H1 (cell line): ENCODE measurements around the gene SARNP. TPM values are rescaled to one million over a fixed set of nuclear protein-coding genes. Genes with fewer than 3 reads are reported as not detected.
A peak's percentile ranks its signal among the peaks of the same experiment; 100 is the strongest.

Experiments used
- BACH1 ChIP-seq: IDR thresholded peaks from 2 replicates; pipeline ENCODE4 v1.6.1; 2012; ENCODE audit warnings: low read length, improper control_type of control experiment
- BRCA1 ChIP-seq: IDR thresholded peaks from 2 replicates; pipeline ENCODE4 v1.6.1; 2012; ENCODE audit warnings: low read depth, low read length, improper control_type of control experiment
- CBX5 ChIP-seq: fragments of 300-800, 300-1000 bp; sonication (generic); IDR thresholded peaks from 2 replicates; pipeline ENCODE4 v1.7.1; 2016; ENCODE audit warnings: antibody characterized with exemption, low read length, low read depth
- CHD2 ChIP-seq: IDR thresholded peaks from 2 replicates; pipeline ENCODE4 v1.6.1; 2012; ENCODE audit warnings: low read length, improper control_type of control experiment
- CREB1 ChIP-seq: IDR thresholded peaks from 2 replicates; pipeline ENCODE4 v1.6.1; 2012; ENCODE audit warnings: inconsistent platforms
- E2F6 ChIP-seq: IDR thresholded peaks from 2 replicates; pipeline ENCODE4 v1.6.1; 2012; ENCODE audit warnings: inconsistent platforms
- HDAC2 ChIP-seq, 2 experiments: fragments of 300-600 bp in 1 of 2; sonication (generic) in 1 of 2; IDR thresholded peaks; 2 replicates each; pipeline ENCODE4 v1.6.1; 2011 to 2012; ENCODE audit warnings: low read depth in 2 of 2, low read length in 2 of 2, mild to moderate bottlenecking in 2 of 2, moderate library complexity in 2 of 2, borderline replicate concordance in 1 of 2, inconsistent platforms in 1 of 2
- JUN ChIP-seq: IDR thresholded peaks from 2 replicates; pipeline ENCODE4 v1.6.1; 2011; ENCODE audit warnings: low read depth, mild to moderate bottlenecking, improper control_type of control experiment, low read length
- KDM5A ChIP-seq: fragments of 200-600 bp; IDR thresholded peaks from 2 replicates; pipeline ENCODE4 v1.7.1; 2012; ENCODE audit warnings: mild to moderate bottlenecking, low read length, inconsistent platforms, mixed read lengths
- MAFK ChIP-seq: IDR thresholded peaks from 2 replicates; pipeline ENCODE4 v1.6.1; 2012; ENCODE audit warnings: low read depth, mild to moderate bottlenecking, improper control_type of control experiment, low read length
- NANOG ChIP-seq: IDR thresholded peaks from 2 replicates; pipeline ENCODE4 v1.6.1; 2011; ENCODE audit warnings: low read length, low read depth, mild to moderate bottlenecking, inconsistent platforms; ENCODE audit not compliant: insufficient read depth, poor library complexity, severe bottlenecking
- PHF8 ChIP-seq: fragments of 200-600 bp; sonication (generic); conservative IDR thresholded peaks from 2 replicates; pipeline ENCODE4 v1.7.1; 2012; ENCODE audit warnings: low read depth, mild to moderate bottlenecking, inconsistent platforms, low read length, moderate library complexity
- POU5F1 ChIP-seq: IDR thresholded peaks from 2 replicates; pipeline ENCODE4 v1.6.1; 2011; ENCODE audit warnings: low read depth, mild to moderate bottlenecking, low read length, moderate library complexity
- RFX5 ChIP-seq: IDR thresholded peaks from 2 replicates; pipeline ENCODE4 v1.6.1; 2011; ENCODE audit warnings: low read depth, low read length, improper control_type of control experiment, borderline replicate concordance
- RXRA ChIP-seq: IDR thresholded peaks from 2 replicates; pipeline ENCODE4 v1.6.1; 2011; ENCODE audit warnings: low read depth, mild to moderate bottlenecking, low read length, moderate library complexity; ENCODE audit not compliant: insufficient read depth
- SAP30 ChIP-seq: fragments of 300-600 bp; sonication (generic); IDR thresholded peaks from 2 replicates; pipeline ENCODE4 v1.7.1; 2012; ENCODE audit warnings: low read length, moderate library complexity, mild to moderate bottlenecking, inconsistent platforms; ENCODE audit not compliant: insufficient read depth, insufficient replicate concordance
- SIN3A ChIP-seq, 2 experiments: IDR thresholded peaks in 1 of 2; conservative IDR thresholded peaks in 1 of 2; 2 replicates each; pipeline ENCODE4 v1.6.1; 2011 to 2012; ENCODE audit warnings: low read length in 2 of 2, improper control_type of control experiment in 1 of 2, low read depth in 1 of 2, mild to moderate bottlenecking in 1 of 2
- SIRT6 ChIP-seq: IDR thresholded peaks from one replicate; pipeline ENCODE4 v1.7.1; 2012; ENCODE audit warnings: low read length, inconsistent platforms
- SP1 ChIP-seq: IDR thresholded peaks from 2 replicates; pipeline ENCODE4 v1.6.1; 2011; ENCODE audit warnings: low read depth, low read length
- TAF1 ChIP-seq: IDR thresholded peaks from 2 replicates; pipeline ENCODE4 v1.6.1; 2011; ENCODE audit warnings: mild to moderate bottlenecking, low read depth, low read length
- TCF12 ChIP-seq: IDR thresholded peaks from 2 replicates; pipeline ENCODE4 v1.6.1; 2011; ENCODE audit warnings: low read depth, mild to moderate bottlenecking, low read length
- USF2 ChIP-seq: IDR thresholded peaks from 2 replicates; pipeline ENCODE4 v1.6.1; 2011; ENCODE audit warnings: low read length, improper control_type of control experiment
- ZNF274 ChIP-seq: IDR thresholded peaks from 2 replicates; pipeline ENCODE4 v1.7.0; 2012; ENCODE audit warnings: low read length, borderline replicate concordance; ENCODE audit errors: extremely low read depth
- polyA plus RNA-seq, 7 experiments: library from polyadenylated mRNA; depleted of rRNA in 3 of 7; stranded (reverse) in 5 of 7; unstranded in 2 of 7; fragments of >200 nt in 5 of 7; fragments of 200-250 nt in 2 of 7; gene quantifications; 1 replicate in 5 of 7; 2 replicates in 1 of 7; 4 replicates in 1 of 7; pipeline versions ENCODE4 v1.2.1 to v1.2.3, GENCODE V29; 2011 to 2013; ENCODE audit warnings: missing spikeins in 2 of 7, mixed read lengths in 2 of 7
- total RNA-seq: library from RNA; stranded (reverse); fragmentation: NEBNext Ultra II Directional; extraction: Animal tissue kit (Norgen Biotek cat#: 25700); gene quantifications from 2 replicates; pipeline ENCODE4 v1.2.1, GENCODE V29; 2021

Gene SARNP
- total and polyA plus RNA-seq, 2 of the 8 experiments (the other 6 are each of a cell fraction or from before 2014, with no cell fraction given), result 114 to 226 TPM

DNA sequence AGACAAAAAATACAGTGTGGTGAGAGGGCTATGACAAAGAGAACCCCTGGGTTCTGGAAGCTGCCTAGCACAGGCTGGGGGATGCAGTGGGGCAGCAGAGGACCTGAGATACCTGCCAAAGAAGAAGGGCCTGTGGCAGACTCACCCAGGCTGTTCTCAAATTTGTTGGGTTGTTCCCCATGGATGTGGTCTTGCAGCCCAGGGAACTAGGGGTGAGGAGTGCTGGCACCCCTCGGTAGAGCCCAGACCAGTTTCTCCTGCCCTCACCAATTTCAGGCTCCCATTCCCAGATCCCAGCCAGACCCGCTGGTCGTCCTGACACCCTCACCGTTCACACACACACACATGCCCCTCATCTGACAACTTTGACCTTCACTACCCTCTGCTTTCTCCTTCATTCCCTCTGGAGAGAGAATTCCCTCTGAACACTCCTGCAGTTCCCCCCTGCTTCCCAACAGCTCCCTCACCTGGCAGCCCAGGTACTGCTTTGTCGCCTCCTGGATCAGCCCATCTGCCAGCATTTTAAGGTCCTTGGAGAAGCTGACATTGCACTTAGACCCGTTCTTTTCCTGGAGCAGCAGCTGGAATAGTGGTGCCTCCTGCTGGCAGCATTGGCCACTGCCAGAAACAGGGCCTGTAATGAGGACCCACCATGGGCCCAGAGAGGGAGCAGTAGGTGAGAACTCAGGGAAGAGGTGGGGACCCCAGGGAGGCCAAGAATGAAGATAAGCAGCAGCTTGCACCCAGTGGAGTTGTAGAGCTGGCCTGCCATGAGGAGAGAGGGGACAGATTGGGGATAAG is 80.5 kb downstream of the SARNP start (continued):
- peak; percentile 53 for TF ChIP-seq SP1
- no peak for TF ChIP-seq RFX5
- TF ChIP-seq NANOG, result no peak
- no peak for TF ChIP-seq PHF8
- no peak for TF ChIP-seq SIRT6
- TF ChIP-seq SIN3A (conservative IDR thresholded peaks at IDR 0.05 in 1 of 2, IDR thresholded peaks at IDR 0.05 in 1 of 2; ENCODE audit: low read depth in 1 of 2, low read length in 2 of 2), result peak; percentile 83 to 95; a peak in 3 of 4 replicates
- TF ChIP-seq HDAC2 (IDR thresholded peaks at IDR 0.05; ENCODE audit: borderline replicate concordance in 1 of 2, low read depth in 2 of 2, low read length in 2 of 2), result peak in 1 of 2 experiments; percentile 65; a peak in 1 of 4 replicates
- no peak for TF ChIP-seq KDM5A
- no peak; the same call in 1 of the 2 replicates for TF ChIP-seq CHD2
- TF ChIP-seq RXRA, result no peak
- no peak for TF ChIP-seq E2F6
- TF ChIP-seq ZNF274, result no peak
- no peak for TF ChIP-seq POU5F1
- TF ChIP-seq USF2, result no peak
- TF ChIP-seq SAP30, result no peak
- peak; percentile 69; the same call in 1 of the 2 replicates for TF ChIP-seq CREB1
- TF ChIP-seq BRCA1, result peak; percentile 11; the same call in 1 of the 2 replicates
- TF ChIP-seq TCF12, result peak; percentile 83; the same call in 1 of the 2 replicates
- TF ChIP-seq BACH1, result peak; percentile 97
- TF ChIP-seq JUN, result no peak
- TF ChIP-seq MAFK, result peak; percentile 89
- TF ChIP-seq CBX5, result no peak
- no peak for TF ChIP-seq TAF1
